IPS DF 6.9 (cell line): ENCODE data around the gene MYMK.

Experiments
- DNase-seq: peaks from one replicate; pipeline ENCODE4 v3.0.0-alpha.2; 2013; ENCODE audit warnings: low read depth, low spot score
- H3K27ac ChIP-seq: one replicate; pipeline ENCODE4 v1.5.1; 2013; ENCODE audit warnings: low read length, control low read depth
- H3K27me3 ChIP-seq: 2 replicates; pipeline ENCODE4 v1.6.1; 2013; ENCODE audit warnings: mild to moderate bottlenecking, low read length; ENCODE audit not compliant: control insufficient read depth, insufficient read depth
- H3K36me3 ChIP-seq: 2 replicates; pipeline ENCODE4 v1.6.1; 2013; ENCODE audit warnings: low read length; ENCODE audit not compliant: control insufficient read depth, insufficient read depth
- H3K4me1 ChIP-seq: 2 replicates; pipeline ENCODE4 v1.6.1; 2013; ENCODE audit warnings: low read length; ENCODE audit not compliant: control insufficient read depth, insufficient read depth
- H3K4me3 ChIP-seq: 2 replicates; pipeline ENCODE4 v1.5.1; 2013; ENCODE audit warnings: mild to moderate bottlenecking, low read length
- H3K9me3 ChIP-seq: 2 replicates; pipeline ENCODE4 v1.6.1; 2013; ENCODE audit warnings: low read length, inconsistent platforms; ENCODE audit not compliant: control insufficient read depth, insufficient read depth
- WGBS: extraction: QIAGEN DNeasy Blood & Tissue Kit; methylation state at CpG from one replicate; pipeline ENCODE4 v1.1.7; 2013; ENCODE audit warnings: mixed read lengths, missing lambda C conversion rate; ENCODE audit not compliant: insufficient read length, insufficient coverage; 5-methylcytosine and 5-hydroxymethylcytosine counted together

MYMK gene

DNA sequence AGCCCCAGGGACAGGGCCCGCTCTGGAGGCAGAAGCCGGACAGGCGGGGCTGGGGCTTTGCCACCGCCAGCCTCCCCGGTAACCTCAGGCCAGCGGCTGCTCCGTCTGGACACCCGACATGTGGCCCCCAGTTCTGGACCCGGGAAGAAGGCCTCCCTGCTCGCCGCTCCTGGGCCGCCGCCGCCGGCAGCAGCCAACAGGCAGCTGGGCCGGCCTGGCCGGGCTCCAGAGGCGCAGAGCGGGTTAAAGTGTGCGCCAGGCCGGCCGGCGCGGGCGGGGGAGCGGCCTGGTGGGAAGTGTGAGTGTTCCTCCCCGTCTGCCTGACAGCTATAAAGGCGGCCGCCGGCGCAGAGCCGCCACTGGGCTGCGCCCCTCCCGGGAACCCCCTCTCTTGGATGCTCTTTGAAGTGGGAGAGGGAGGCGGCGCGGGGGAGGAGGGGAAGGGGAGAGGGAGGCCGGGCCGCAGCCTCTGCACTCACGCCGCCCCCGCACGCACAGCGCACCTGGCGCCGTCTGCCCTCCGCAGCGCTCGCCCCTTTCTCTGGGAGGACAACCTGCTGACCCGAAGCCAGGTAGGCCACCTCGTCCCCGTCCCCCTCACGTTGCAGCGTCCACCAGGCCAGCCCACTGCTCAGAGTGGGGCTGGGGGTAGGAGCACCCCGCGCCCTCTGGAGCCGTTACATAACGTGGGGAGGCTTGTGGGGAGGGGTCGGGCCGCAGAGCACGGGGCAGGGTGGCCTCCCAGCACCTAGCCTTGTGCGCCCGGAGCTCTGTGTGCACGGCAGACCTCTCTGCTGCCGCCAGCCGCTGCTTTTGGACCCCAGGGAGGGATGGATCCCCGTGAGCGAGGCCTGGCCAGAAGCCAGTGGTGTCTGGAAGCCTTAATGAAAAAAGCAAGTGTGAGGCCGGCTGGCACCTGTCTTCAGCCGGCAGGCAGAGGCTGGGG is 9.9 kb upstream of the MYMK start, which contains the start of gene ADAMTSL2:
Gene ADAMTSL2 (plus strand): TSS at position 359 of the 946 bp plus-strand sequence. CDS start 2,009 bp downstream, outside the sequence.
- H3K4me1 ChIP-seq: peaks cover 8% of the 10 kb centered on the region; the same call in 1 of the 2 replicates
- DNase-seq: no peak
- no peaks in the 10 kb centered on the region for H3K9me3 ChIP-seq
- no peaks in the 10 kb centered on the region for H3K36me3 ChIP-seq
- no CpG with 5 or more reads among the region's 70 CpGs for whole genome bisulfite sequencing
- no peak within 1 kb of the TSS for H3K27ac ChIP-seq
- H3K27me3 ChIP-seq: peaks cover 1% of the 10 kb centered on the region; the same call in 1 of the 2 replicates
- H3K4me3 ChIP-seq: peak within 1 kb of the TSS; percentile 18; the same call in 1 of the 2 replicates

DNA sequence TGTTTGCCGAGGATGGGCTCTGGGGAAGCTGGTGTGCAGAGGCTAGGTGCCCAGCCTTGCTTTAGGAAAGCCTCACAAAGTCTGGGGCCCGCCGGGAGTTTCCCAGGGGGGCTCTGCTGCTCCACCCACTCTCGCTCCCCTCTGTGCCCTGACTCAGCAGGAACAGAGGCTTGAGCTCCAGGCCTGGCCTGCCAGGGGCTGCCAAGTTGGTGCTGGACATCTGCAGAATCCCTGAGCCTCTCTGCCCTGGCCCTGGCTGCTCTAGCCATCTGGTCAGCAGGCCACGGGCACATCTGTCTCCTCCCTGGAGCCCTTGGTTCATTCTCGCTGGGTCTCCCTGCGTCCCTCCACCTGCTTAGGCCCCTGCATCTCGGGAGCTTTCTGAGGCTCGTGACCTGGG is 9.1 kb upstream of the MYMK start:
- peaks cover 6% of the 10 kb centered on the region for H3K4me1 ChIP-seq
- no peaks in the 10 kb centered on the region for H3K36me3 ChIP-seq
- H3K27ac ChIP-seq: no peak overlapping the region
- WGBS: no CpG with 5 or more reads among the region's 9 CpGs
- H3K9me3 ChIP-seq: no peaks in the 10 kb centered on the region
- H3K4me3 ChIP-seq: no peak overlapping the region
- no peak for DNase-seq
- H3K27me3 ChIP-seq: peaks cover 1% of the 10 kb centered on the region; the same call in 1 of the 2 replicates

GRCh38 chr9:133532937-133533668 is 8.3 kb upstream of the MYMK start:
- Histone ChIP-seq H3K27me3 (peaks cover 1% of the 10 kb centered on the region; the same call in 1 of the 2 replicates), H3K4me1 (peaks cover 9% of the 10 kb centered on the region), H3K9me3 (no peaks in the 10 kb centered on the region), H3K4me3 (no peak overlapping the region), H3K36me3 (no peaks in the 10 kb centered on the region), H3K27ac (no peak overlapping the region)
- no peak for DNase-seq
- WGBS: no CpG with 5 or more reads among the region's 20 CpGs

GRCh38 chr9:133531293-133531692 is 6.5 kb upstream of the MYMK start:
- H3K4me3 ChIP-seq: no peak overlapping the region
- no peak for DNase-seq
- peaks cover 1% of the 10 kb centered on the region; the same call in 1 of the 2 replicates for H3K27me3 ChIP-seq
- H3K9me3 ChIP-seq: no peaks in the 10 kb centered on the region
- peaks cover 16% of the 10 kb centered on the region for H3K4me1 ChIP-seq
- no CpG with 5 or more reads among the region's 9 CpGs for WGBS
- no peaks in the 10 kb centered on the region for H3K36me3 ChIP-seq
- H3K27ac ChIP-seq: no peak overlapping the region

DNA sequence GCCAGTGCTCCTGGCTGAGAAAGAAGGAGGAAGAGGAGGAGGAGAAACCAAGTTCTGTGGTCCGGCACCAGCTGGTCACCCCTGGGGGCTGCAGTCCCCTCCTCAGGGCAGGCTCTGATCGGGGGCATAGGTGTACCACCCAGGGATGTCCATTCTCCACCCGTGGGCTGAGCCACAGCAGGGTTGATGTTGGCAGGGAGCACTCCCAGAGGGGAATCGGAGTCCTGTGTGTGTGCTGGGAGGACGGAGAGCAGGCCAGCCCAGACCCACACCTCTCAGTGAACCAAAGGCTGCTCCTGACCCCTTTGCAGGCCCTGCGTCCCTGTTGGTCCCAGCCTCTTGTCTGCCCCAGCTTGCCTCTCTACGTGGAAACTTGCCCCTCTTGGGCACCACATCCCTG is 5.1 kb upstream of the MYMK start:
- Histone ChIP-seq H3K27me3 (peaks cover 1% of the 10 kb centered on the region; the same call in 1 of the 2 replicates), H3K4me1 (peaks cover 15% of the 10 kb centered on the region), H3K9me3 (no peaks in the 10 kb centered on the region), H3K36me3 (no peaks in the 10 kb centered on the region), H3K4me3 (no peak overlapping the region), H3K27ac (no peak overlapping the region)
- WGBS: no CpG with 5 or more reads among the region's 7 CpGs
- no peak for DNase-seq

- no peak for DNase-seq
- WGBS: no CpG with 5 or more reads among the region's 7 CpGs
- H3K9me3 ChIP-seq: no peaks in the 10 kb centered on the region
- peaks cover 13% of the 10 kb centered on the region for H3K4me1 ChIP-seq
- H3K4me3 ChIP-seq: no peak overlapping the region
- H3K36me3 ChIP-seq: no peaks in the 10 kb centered on the region
- peaks cover 1% of the 10 kb centered on the region; the same call in 1 of the 2 replicates for H3K27me3 ChIP-seq
- H3K27ac ChIP-seq: no peak overlapping the region
Measured at GRCh38 chr9:133529457-133529856, 4.7 kb upstream of the MYMK start.

DNA sequence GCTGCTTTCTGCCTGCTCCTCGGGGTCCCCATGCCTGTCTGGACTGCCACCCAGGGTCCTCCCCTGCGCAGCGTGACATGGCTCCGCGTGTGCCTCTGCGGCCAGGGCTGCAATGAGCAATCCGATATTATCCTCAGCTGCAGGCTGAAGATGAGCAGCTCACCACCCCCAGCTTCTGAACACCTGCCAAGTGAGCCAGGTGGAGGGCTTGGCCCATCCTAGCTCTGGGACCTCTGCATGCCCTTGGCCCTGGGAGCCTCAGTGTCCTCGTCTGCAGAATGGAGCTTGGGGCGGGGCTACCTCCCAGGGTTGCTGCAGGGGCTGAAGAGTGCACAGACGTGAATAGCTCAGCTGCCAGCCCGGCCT is 4.1 kb upstream of the MYMK start:
- Histone ChIP-seq H3K27me3 (peaks cover 1% of the 10 kb centered on the region; the same call in 1 of the 2 replicates), H3K9me3 (no peaks in the 10 kb centered on the region), H3K4me3 (no peak overlapping the region), H3K27ac (no peak overlapping the region), H3K4me1 (peaks cover 10% of the 10 kb centered on the region), H3K36me3 (no peaks in the 10 kb centered on the region)
- no peak for DNase-seq
- WGBS: no CpG with 5 or more reads among the region's 11 CpGs

GRCh38 chr9:133528001-133528875 is 3.5 kb upstream of the MYMK start:
- Histone ChIP-seq H3K27me3 (no peaks in the 10 kb centered on the region), H3K4me3 (no peak overlapping the region), H3K4me1 (peaks cover 10% of the 10 kb centered on the region), H3K9me3 (no peaks in the 10 kb centered on the region), H3K36me3 (no peaks in the 10 kb centered on the region), H3K27ac (no peak overlapping the region)
- DNase-seq: no peak
- no CpG with 5 or more reads among the region's 22 CpGs for WGBS

DNA sequence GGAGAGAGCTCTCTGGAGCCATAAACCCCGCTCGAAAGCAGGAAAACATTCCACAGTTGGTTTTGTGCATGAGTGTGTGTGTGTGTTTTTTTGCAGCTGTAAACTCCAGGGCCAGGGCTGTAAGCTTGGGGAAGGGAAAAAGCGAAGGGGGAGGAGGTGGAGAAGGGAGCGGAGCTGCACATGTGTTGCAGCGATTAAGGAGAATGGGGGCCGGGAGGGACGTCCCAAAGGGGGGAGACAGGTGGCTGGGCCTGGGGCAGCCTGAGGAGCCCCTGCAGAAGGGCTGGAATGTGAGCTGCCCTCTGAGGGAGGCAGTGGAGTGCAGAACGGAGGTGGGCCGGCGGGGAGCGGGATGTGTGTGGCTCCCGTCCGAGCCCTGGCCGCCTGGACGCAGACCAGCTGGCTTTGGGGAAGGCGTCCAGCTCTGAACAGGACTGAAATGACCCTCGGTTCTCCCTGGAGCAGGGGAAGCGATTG is 2.7 kb upstream of the MYMK start:
- Histone ChIP-seq H3K4me1 (peaks cover 10% of the 10 kb centered on the region), H3K27ac (no peak overlapping the region), H3K4me3 (no peak overlapping the region), H3K36me3 (no peaks in the 10 kb centered on the region), H3K9me3 (no peaks in the 10 kb centered on the region), H3K27me3 (no peaks in the 10 kb centered on the region)
- WGBS: no CpG with 5 or more reads among the region's 18 CpGs
- DNase-seq: no peak
